ENCODE data around the gene EIF2AK3.

Gene EIF2AK3

GRCh38 chr2:88563129-88563528 is 64.1 kb downstream of the EIF2AK3 start:
- H3K27me3 ChIP-seq: no peaks in the 10 kb centered on the region
- H3K36me3 ChIP-seq: peaks cover 20% of the 10 kb centered on the region
- no peaks in the 10 kb centered on the region for H3K9me3 ChIP-seq
- H3K27ac ChIP-seq: no peak overlapping the region
- H3K4me3 ChIP-seq (ENCODE audit: low read depth in 1 of 2, low read length in 1 of 2): no peak overlapping the region
- H3K4me1 ChIP-seq (ENCODE audit: control insufficient read depth in 1 of 2, insufficient read depth in 1 of 2, low read depth in 1 of 2, low read length in 1 of 2): no peaks in the 10 kb centered on the region
- TF ChIP-seq CTCF (IDR thresholded peaks at IDR 0.05): no peak

- no peak overlapping the region for H3K27ac ChIP-seq
- H3K9me3 ChIP-seq: no peaks in the 10 kb centered on the region
- H3K36me3 ChIP-seq: peaks cover 26% of the 10 kb centered on the region
- H3K27me3 ChIP-seq: no peaks in the 10 kb centered on the region
- TF ChIP-seq CTCF (IDR thresholded peaks at IDR 0.05): no peak
- H3K4me3 ChIP-seq (ENCODE audit: low read depth in 1 of 2, low read length in 1 of 2): no peak overlapping the region
- no peaks in the 10 kb centered on the region for H3K4me1 ChIP-seq (ENCODE audit: control insufficient read depth in 1 of 2, insufficient read depth in 1 of 2, low read depth in 1 of 2, low read length in 1 of 2)
These were observed 65.4 kb downstream of the EIF2AK3 start for GRCh38 chr2:88561646-88562388.

GRCh38 chr2:88560619-88561307 is 66.5 kb downstream of the EIF2AK3 start:
- no peaks in the 10 kb centered on the region for H3K9me3 ChIP-seq
- no peaks in the 10 kb centered on the region for H3K27me3 ChIP-seq
- TF ChIP-seq CTCF (IDR thresholded peaks at IDR 0.05): no peak
- H3K4me1 ChIP-seq (ENCODE audit: control insufficient read depth in 1 of 2, insufficient read depth in 1 of 2, low read depth in 1 of 2, low read length in 1 of 2): no peaks in the 10 kb centered on the region
- no peak overlapping the region for H3K27ac ChIP-seq
- peaks cover 33% of the 10 kb centered on the region for H3K36me3 ChIP-seq
- H3K4me3 ChIP-seq (ENCODE audit: low read depth in 1 of 2, low read length in 1 of 2): no peak overlapping the region

GRCh38 chr2:88557290-88557689 is 70.0 kb downstream of the EIF2AK3 start:
- H3K27me3 ChIP-seq: peaks cover 2% of the 10 kb centered on the region
- no peak overlapping the region for H3K27ac ChIP-seq
- no peaks in the 10 kb centered on the region for H3K9me3 ChIP-seq
- H3K36me3 ChIP-seq: peaks cover 38% of the 10 kb centered on the region
- TF ChIP-seq CTCF (IDR thresholded peaks at IDR 0.05): no peak
- no peak overlapping the region for H3K4me3 ChIP-seq (ENCODE audit: low read depth in 1 of 2, low read length in 1 of 2)
- no peaks in the 10 kb centered on the region for H3K4me1 ChIP-seq (ENCODE audit: control insufficient read depth in 1 of 2, insufficient read depth in 1 of 2, low read depth in 1 of 2, low read length in 1 of 2)

- no peaks in the 10 kb centered on the region for H3K4me1 ChIP-seq (ENCODE audit: control insufficient read depth in 1 of 2, insufficient read depth in 1 of 2, low read depth in 1 of 2, low read length in 1 of 2)
- H3K36me3 ChIP-seq: peaks cover 32% of the 10 kb centered on the region
- no peaks in the 10 kb centered on the region for H3K9me3 ChIP-seq
- no peak for TF ChIP-seq CTCF (IDR thresholded peaks at IDR 0.05)
- H3K27ac ChIP-seq: no peak overlapping the region
- peaks cover 15% of the 10 kb centered on the region for H3K27me3 ChIP-seq
- H3K4me3 ChIP-seq (ENCODE audit: low read depth in 1 of 2, low read length in 1 of 2): no peak overlapping the region
These were observed 71.2 kb downstream of the EIF2AK3 start for GRCh38 chr2:88556026-88556425.
